T-helper 1 cell treated with Interleukin-12 subunit alpha and Interleukin-12 subunit beta and Interleukin-4 antibody, amounts not matched to agents 30 μg/mL and 1 μg/mL, for 36 hours (primary cell): Measurements from ENCODE around the gene SLC2A8.
A peak's percentile ranks its signal among the peaks of the same experiment; 100 is the strongest.

Experiments
- H3K27ac Mint-ChIP-seq: one replicate; pipeline ENCODE4 v1.8.0; 2021; ENCODE audit warnings: mild to moderate bottlenecking, mixed read lengths
- H3K27me3 Mint-ChIP-seq: one replicate; pipeline ENCODE4 v1.8.0; 2021; ENCODE audit warnings: low read depth, mixed read lengths
- H3K36me3 Mint-ChIP-seq: one replicate; pipeline ENCODE4 v1.8.0; 2021; ENCODE audit warnings: low read depth, mixed read lengths
- H3K4me1 Mint-ChIP-seq: one replicate; pipeline ENCODE4 v1.8.0; 2021; ENCODE audit warnings: low read depth, mixed read lengths
- H3K4me3 Mint-ChIP-seq: one replicate; pipeline ENCODE4 v1.8.0; 2021; ENCODE audit warnings: mild to moderate bottlenecking, moderate library complexity, mixed read lengths
- H3K9me3 Mint-ChIP-seq: one replicate; pipeline ENCODE4 v1.8.0; 2021; ENCODE audit warnings: mixed read lengths

Gene SLC2A8

GRCh38 chr9:127389381-127390247 is 7.4 kb upstream of the SLC2A8 start:
- Mint-ChIP-seq H3K36me3 (peaks cover 1% of the 10 kb centered on the region), H3K4me3 (no peak overlapping the region), H3K4me1 (peaks cover 22% of the 10 kb centered on the region), H3K9me3 (no peaks in the 10 kb centered on the region), H3K27ac (no peak overlapping the region), H3K27me3 (peaks cover 76% of the 10 kb centered on the region)

DNA sequence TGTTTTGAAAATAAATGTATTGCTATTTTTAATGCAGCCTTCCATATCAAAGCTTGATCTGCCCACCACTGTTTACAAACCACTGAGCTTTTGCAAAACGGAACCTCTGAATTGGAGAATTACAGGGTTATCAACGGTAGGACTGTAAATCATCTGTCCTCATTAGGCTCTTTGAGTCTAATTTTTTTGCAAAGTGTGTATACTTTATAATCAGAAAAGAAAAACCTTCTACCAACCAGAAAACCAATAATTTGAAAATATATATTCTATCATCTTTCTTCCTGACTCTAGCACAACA is 6.8 kb upstream of the SLC2A8 start:
- Mint-ChIP-seq H3K27ac (no peak overlapping the region), H3K9me3 (no peaks in the 10 kb centered on the region), H3K27me3 (peaks cover 76% of the 10 kb centered on the region), H3K4me1 (peaks cover 22% of the 10 kb centered on the region), H3K36me3 (peaks cover 1% of the 10 kb centered on the region), H3K4me3 (no peak overlapping the region)

GRCh38 chr9:127390563-127390962 is 6.4 kb upstream of the SLC2A8 start:
- no peaks in the 10 kb centered on the region for H3K9me3 Mint-ChIP-seq
- H3K4me3 Mint-ChIP-seq: no peak overlapping the region
- H3K27me3 Mint-ChIP-seq: peaks cover 76% of the 10 kb centered on the region
- peaks cover 1% of the 10 kb centered on the region for H3K36me3 Mint-ChIP-seq
- peaks cover 22% of the 10 kb centered on the region for H3K4me1 Mint-ChIP-seq
- H3K27ac Mint-ChIP-seq: no peak overlapping the region

DNA sequence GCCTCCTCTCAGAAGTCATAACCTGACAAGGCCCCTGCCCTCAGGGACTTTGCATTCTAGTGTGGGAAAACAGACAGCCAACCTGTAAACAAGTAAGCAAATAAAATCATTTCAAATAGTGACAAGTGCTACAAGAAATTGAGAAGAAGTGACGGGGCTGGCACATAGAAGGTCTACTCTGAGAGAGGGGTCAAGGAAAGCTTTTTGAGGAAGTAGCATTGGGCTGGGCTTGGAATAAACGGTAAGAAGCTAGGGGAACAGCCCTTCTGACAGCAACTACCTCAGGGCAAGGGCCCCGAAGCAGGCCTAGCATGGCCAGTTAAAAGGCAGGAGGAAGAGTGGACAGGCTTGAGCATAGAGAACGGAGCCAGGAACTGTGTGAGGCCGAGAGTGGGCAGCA is 4.8 kb upstream of the SLC2A8 start:
- Mint-ChIP-seq H3K9me3 (no peaks in the 10 kb centered on the region), H3K4me1 (peaks cover 25% of the 10 kb centered on the region), H3K27me3 (peaks cover 69% of the 10 kb centered on the region), H3K36me3 (no peaks in the 10 kb centered on the region), H3K27ac (no peak overlapping the region), H3K4me3 (no peak overlapping the region)

- no peaks in the 10 kb centered on the region for H3K36me3 Mint-ChIP-seq
- no peaks in the 10 kb centered on the region for H3K9me3 Mint-ChIP-seq
- no peak overlapping the region for H3K4me3 Mint-ChIP-seq
- H3K27ac Mint-ChIP-seq: no peak overlapping the region
- peaks cover 69% of the 10 kb centered on the region for H3K27me3 Mint-ChIP-seq
- H3K4me1 Mint-ChIP-seq: peaks cover 25% of the 10 kb centered on the region
Measured at GRCh38 chr9:127392976-127393375, 4.0 kb upstream of the SLC2A8 start.

DNA sequence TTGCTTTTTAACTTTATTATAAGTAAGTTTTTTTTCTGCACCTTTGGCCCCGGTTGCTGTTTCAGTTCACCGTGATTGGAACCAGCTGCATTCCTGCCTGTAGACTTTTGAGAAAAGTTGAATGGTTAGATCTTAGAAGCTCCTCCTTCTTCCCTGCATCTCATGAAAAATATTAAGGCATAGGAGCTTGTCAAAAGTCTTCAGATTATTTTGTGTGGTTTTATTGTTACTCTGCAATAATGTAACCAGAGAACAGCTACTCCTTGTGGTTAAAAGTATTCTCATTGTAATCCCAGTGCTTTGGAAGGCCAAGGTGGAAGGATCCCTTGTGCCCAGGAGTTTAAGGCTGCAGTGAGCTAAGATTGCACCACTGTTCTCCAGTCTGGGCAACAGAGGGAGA is 3.3 kb upstream of the SLC2A8 start:
- no peak overlapping the region for H3K27ac Mint-ChIP-seq
- no peaks in the 10 kb centered on the region for H3K36me3 Mint-ChIP-seq
- H3K4me1 Mint-ChIP-seq: peaks cover 24% of the 10 kb centered on the region
- H3K4me3 Mint-ChIP-seq: no peak overlapping the region
- H3K9me3 Mint-ChIP-seq: no peaks in the 10 kb centered on the region
- peaks cover 69% of the 10 kb centered on the region for H3K27me3 Mint-ChIP-seq

GRCh38 chr9:127395497-127396252 is 1.3 kb upstream of the SLC2A8 start:
- Mint-ChIP-seq H3K4me3 (peak overlapping the region; percentile 60), H3K36me3 (no peaks in the 10 kb centered on the region), H3K4me1 (peaks cover 9% of the 10 kb centered on the region), H3K9me3 (no peaks in the 10 kb centered on the region), H3K27me3 (peaks cover 64% of the 10 kb centered on the region), H3K27ac (no peak overlapping the region)

GRCh38 chr9:127396253-127396807 is 639 bp upstream of the SLC2A8 start:
- Mint-ChIP-seq H3K4me3 (peak overlapping the region; percentile 60), H3K27ac (no peak overlapping the region), H3K36me3 (no peaks in the 10 kb centered on the region), H3K27me3 (peaks cover 64% of the 10 kb centered on the region), H3K4me1 (peaks cover 9% of the 10 kb centered on the region), H3K9me3 (no peaks in the 10 kb centered on the region)

- no peak overlapping the region for H3K27ac Mint-ChIP-seq
- peaks cover 9% of the 10 kb centered on the region for H3K4me1 Mint-ChIP-seq
- H3K4me3 Mint-ChIP-seq: peak overlapping the region; percentile 81
- H3K27me3 Mint-ChIP-seq: peaks cover 50% of the 10 kb centered on the region
- H3K9me3 Mint-ChIP-seq: no peaks in the 10 kb centered on the region
- H3K36me3 Mint-ChIP-seq: no peaks in the 10 kb centered on the region
Measured at GRCh38 chr9:127397646-127398274, 791 bp downstream of the SLC2A8 start.

GRCh38 chr9:127398275-127398647 is 1.3 kb downstream of the SLC2A8 start:
- no peaks in the 10 kb centered on the region for H3K36me3 Mint-ChIP-seq
- H3K4me3 Mint-ChIP-seq: peak overlapping the region; percentile 81
- peaks cover 45% of the 10 kb centered on the region for H3K27me3 Mint-ChIP-seq
- no peaks in the 10 kb centered on the region for H3K9me3 Mint-ChIP-seq
- H3K27ac Mint-ChIP-seq: no peak overlapping the region
- H3K4me1 Mint-ChIP-seq: peaks cover 9% of the 10 kb centered on the region

DNA sequence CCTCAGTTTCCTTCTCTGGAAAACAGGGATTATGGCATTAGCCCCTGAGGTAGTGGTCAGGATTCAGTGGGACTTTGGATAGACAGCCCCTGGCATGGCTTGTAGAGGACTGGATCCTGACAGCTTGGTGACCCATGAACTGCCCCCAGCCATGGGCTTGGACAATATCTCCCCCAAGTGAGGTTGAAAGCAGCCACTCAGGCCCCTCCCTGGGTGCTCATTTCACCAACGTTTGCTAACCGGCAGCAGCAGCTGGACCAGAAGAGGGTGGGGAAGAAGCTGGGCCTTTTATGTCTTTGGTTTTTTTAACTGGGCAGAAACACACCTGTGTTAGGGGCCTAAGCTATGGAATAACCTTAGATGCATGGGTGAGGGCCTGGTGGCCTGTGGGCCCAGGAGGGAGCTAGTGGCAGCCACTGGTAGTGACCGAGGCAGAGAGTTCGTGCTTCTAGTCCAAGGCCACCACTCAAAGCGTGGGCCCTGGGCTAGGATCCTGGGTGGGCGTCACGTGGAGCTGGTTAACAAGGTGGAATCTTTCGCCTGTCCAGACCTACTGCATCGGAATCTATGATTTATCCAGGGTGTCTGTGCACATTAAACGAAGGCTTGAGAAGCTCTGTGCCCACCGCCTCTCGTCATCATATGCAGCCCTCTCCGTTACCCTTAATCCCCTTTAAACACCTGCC is 1.9 kb downstream of the SLC2A8 start:
- Mint-ChIP-seq H3K36me3 (no peaks in the 10 kb centered on the region), H3K9me3 (no peaks in the 10 kb centered on the region), H3K4me3 (peak overlapping the region; percentile 81), H3K27ac (no peak overlapping the region), H3K27me3 (peaks cover 39% of the 10 kb centered on the region), H3K4me1 (peaks cover 9% of the 10 kb centered on the region)

DNA sequence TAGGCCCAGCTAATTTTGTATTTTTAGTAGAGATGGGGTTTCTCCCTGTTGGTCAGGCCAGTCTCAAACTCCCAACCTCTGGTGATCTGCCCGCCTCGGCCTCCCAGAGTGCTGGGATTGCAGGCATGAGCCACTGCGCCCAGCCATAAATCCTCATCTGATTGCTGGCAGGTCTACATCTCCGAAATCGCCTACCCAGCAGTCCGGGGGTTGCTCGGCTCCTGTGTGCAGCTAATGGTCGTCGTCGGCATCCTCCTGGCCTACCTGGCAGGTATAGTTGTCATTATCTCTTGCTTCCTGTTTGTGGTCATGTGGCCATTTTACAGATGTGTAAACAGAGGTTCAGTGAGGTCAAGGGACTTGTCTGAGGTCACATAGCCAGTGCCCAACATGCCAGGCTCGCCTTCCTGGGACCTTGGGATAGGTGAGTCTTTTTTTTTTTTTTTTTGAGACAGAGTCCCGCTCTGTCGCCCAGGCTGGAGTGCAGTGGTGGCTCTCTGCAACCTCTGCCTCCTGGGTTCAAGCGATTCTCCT is 2.8 kb downstream of the SLC2A8 start:
- Mint-ChIP-seq H3K9me3 (no peaks in the 10 kb centered on the region), H3K27ac (no peak overlapping the region), H3K4me1 (peaks cover 9% of the 10 kb centered on the region), H3K27me3 (peaks cover 31% of the 10 kb centered on the region), H3K36me3 (no peaks in the 10 kb centered on the region), H3K4me3 (no peak overlapping the region)

DNA sequence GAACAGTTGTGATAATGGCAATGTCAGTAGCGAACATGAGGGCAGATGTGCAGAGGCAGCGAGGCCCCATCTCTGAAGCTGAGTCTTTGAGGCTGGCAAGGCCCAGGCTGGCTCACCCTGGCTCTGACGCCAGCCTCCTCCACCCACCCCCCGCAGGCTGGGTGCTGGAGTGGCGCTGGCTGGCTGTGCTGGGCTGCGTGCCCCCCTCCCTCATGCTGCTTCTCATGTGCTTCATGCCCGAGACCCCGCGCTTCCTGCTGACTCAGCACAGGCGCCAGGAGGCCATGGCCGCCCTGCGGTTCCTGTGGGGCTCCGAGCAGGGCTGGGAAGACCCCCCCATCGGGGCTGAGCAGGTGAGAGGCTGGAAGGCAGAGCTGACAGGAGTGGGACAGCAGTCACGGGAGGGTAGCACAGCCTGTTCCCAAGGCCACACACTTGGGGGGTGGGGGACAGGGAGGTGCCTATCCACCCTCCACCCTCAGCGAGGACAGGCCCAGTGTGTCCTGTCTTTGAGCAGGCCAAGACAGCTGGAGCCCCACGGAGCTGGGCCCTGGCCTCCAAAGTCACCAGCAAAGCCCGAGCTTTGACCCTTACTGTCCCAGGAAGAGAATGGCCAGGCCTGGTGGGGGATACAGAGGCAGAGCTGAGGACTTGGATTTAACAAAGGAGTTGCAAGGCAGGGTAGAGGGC is 5.6 kb downstream of the SLC2A8 start:
- peaks cover 6% of the 10 kb centered on the region for H3K4me1 Mint-ChIP-seq
- H3K4me3 Mint-ChIP-seq: no peak overlapping the region
- H3K27ac Mint-ChIP-seq: no peak overlapping the region
- peaks cover 17% of the 10 kb centered on the region for H3K27me3 Mint-ChIP-seq
- H3K9me3 Mint-ChIP-seq: no peaks in the 10 kb centered on the region
- no peaks in the 10 kb centered on the region for H3K36me3 Mint-ChIP-seq
